Measurements from ENCODE around the gene KDM6B.

GRCh38 chr17:7854851-7855659 is 21.0 kb downstream of the KDM6B start, which contains the start of gene TMEM88:
- TF ChIP-seq CTCF (IDR thresholded peaks at IDR 0.05): no peak
- TF ChIP-seq, protein P1, sequence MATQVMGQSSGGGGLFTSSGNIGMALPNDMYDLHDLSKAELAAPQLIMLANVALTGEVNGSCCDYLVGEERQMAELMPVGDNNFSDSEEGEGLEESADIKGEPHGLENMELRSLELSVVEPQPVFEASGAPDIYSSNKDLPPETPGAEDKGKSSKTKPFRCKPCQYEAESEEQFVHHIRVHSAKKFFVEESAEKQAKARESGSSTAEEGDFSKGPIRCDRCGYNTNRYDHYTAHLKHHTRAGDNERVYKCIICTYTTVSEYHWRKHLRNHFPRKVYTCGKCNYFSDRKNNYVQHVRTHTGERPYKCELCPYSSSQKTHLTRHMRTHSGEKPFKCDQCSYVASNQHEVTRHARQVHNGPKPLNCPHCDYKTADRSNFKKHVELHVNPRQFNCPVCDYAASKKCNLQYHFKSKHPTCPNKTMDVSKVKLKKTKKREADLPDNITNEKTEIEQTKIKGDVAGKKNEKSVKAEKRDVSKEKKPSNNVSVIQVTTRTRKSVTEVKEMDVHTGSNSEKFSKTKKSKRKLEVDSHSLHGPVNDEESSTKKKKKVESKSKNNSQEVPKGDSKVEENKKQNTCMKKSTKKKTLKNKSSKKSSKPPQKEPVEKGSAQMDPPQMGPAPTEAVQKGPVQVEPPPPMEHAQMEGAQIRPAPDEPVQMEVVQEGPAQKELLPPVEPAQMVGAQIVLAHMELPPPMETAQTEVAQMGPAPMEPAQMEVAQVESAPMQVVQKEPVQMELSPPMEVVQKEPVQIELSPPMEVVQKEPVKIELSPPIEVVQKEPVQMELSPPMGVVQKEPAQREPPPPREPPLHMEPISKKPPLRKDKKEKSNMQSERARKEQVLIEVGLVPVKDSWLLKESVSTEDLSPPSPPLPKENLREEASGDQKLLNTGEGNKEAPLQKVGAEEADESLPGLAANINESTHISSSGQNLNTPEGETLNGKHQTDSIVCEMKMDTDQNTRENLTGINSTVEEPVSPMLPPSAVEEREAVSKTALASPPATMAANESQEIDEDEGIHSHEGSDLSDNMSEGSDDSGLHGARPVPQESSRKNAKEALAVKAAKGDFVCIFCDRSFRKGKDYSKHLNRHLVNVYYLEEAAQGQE (IDR thresholded peaks at IDR 0.05; ENCODE audit: insufficient read depth in 1 of 2, low read depth in 2 of 2, low read length in 1 of 2): no peak

All from Panc1 (cell line).